ENCODE results near the gene ZNF687. TPM values are rescaled to one million over a fixed set of nuclear protein-coding genes. Genes with fewer than 3 reads are reported as not detected.

ZNF687 gene
- total RNA-seq, 1 experiment from 2014 or later: 22.2 TPM

- peak; percentile 97 for DNase-seq (ENCODE audit: low read depth)
Observed at GRCh38 chr1:151281225-151281968, 702 bp upstream of the ZNF687 start.

GRCh38 chr1:151282883-151283725, 1.0 kb downstream of the ZNF687 start:
- DNase-seq (ENCODE audit: low read depth): no peak

- no peak for DNase-seq (ENCODE audit: low read depth)
Observed at GRCh38 chr1:151284013-151284577, 2.0 kb downstream of the ZNF687 start.

GRCh38 chr1:151286619-151287340, 4.7 kb downstream of the ZNF687 start:
- no peak for DNase-seq (ENCODE audit: low read depth)

- no peak for DNase-seq (ENCODE audit: low read depth)
Observed at GRCh38 chr1:151287341-151287699, 5.2 kb downstream of the ZNF687 start.

DNA sequence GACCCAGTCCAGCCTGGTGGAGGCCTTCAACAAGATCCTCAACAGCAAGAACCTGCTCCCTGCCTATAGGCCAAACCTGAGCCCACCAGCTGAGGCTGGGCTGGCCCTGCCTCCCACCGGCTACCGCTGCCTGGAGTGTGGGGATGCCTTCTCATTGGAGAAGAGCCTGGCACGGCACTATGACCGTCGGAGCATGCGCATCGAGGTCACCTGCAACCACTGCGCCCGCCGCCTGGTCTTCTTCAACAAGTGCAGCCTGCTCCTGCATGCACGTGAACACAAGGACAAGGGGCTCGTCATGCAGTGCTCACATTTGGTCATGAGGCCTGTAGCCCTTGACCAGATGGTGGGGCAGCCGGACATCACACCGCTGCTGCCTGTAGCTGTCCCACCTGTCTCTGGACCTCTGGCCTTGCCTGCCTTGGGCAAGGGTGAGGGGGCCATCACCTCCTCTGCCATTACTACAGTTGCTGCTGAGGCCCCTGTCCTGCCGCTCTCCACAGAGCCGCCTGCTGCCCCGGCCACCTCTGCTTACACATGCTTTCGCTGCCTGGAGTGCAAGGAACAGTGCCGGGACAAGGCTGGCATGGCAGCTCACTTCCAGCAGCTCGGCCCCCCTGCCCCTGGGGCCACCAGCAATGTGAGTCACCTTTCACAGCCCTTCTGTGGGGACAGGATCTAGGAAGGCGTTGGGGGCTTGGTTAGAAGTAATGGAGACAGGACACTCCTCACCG, 5.8 kb downstream of the ZNF687 start:
- DNase-seq (ENCODE audit: low read depth): no peak

DNA sequence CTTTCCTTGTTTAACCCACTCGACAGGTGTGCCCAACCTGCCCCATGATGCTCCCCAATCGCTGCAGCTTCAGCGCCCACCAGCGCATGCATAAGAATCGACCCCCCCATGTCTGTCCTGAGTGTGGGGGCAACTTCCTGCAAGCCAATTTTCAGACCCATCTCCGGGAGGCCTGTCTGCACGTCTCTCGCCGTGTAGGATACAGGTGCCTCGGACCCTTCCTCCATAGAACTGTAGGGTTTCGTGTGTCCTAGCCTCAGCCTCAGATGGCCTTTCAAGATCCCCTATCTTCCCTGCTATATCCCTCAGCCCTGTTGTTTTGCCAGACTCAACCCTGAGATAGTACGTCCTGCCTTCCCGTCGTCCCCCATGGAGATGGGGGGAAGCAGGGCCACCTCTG, 6.4 kb downstream of the ZNF687 start:
- DNase-seq (ENCODE audit: low read depth): no peak

DNA sequence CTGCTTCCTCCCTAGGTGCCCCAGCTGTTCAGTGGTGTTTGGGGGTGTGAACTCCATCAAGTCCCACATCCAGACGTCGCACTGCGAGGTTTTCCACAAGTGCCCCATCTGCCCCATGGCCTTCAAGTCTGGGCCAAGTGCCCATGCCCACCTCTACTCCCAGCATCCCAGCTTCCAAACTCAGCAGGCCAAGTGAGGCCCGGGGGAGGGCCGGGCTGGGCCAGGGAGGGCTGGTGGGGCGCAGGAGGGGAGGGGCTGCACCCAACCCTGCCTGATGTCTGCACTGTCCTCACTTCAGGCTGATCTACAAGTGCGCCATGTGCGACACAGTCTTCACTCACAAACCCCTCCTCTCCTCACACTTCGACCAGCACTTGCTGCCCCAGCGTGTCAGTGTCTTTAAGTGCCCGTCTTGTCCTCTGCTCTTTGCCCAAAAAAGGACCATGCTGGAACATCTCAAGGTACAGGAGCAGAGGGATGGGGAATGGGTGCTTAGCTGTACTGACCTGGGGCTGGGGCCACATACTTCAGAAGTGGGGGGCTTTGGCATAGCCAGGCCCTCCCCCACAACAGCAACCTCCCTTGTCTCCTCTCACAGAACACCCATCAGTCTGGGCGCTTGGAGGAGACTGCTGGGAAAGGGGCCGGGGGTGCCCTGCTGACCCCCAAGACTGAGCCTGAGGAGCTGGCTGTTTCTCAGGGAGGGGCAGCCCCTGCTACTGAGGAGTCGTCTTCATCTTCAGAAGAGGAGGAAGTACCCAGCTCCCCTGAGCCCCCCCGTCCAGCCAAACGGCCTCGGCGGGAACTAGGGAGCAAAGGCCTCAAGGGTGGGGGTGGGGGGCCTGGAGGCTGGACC, 7.2 kb downstream of the ZNF687 start:
- no peak for DNase-seq (ENCODE audit: low read depth)

DNA sequence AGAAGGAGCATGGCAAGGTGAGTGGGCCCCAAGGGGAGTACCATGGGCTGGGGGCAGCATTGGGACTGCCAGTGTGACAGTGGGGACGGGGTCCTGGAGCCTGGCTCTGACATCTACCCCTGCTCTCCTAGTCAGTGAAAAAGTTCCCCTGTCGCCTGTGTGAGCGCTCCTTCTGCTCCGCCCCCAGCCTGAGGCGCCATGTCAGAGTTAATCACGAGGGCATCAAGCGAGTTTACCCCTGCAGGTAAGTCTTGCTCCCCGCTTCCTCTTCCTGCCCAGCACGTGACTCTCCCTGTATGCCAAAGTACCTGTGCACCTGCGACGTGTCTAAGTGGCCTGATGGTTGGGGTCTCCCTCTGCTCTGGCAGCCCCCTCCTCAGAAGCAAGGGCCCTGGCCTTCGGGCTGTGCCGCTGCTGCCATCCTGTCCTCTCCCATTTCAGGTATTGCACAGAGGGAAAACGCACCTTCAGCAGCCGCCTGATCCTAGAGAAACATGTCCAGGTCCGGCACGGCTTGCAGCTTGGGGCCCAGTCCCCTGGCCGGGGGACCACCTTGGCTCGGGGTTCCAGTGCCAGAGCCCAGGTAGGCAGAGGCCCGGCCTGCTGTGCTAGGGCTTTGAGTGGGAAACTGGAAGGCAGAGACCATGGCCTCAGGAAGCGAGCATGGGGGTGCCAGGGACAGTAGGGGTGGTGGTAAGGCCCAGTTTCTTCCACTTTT, 8.1 kb downstream of the ZNF687 start:
- DNase-seq (ENCODE audit: low read depth): no peak

DNA sequence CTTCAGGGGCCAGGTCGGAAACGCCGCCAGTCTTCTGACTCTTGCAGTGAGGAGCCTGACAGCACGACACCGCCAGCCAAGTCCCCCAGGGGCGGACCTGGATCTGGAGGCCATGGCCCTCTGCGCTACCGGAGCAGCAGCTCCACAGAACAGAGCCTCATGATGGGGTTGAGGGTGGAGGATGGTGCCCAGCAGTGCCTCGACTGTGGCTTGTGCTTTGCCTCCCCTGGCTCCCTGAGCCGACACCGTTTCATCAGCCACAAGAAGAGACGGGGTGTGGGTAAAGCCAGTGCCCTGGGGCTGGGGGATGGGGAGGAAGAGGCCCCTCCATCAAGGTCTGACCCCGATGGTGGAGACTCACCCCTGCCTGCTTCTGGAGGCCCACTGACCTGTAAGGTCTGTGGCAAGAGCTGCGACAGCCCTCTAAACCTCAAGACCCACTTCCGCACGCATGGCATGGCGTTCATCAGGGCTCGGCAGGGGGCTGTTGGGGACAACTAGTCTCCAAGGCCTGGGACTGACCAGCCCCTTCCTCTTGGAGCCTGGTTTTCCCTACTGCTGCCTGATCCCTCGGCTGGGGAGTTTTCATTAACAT, 8.7 kb downstream of the ZNF687 start:
- DNase-seq (ENCODE audit: low read depth): no peak

GRCh38 chr1:151292207-151293030, 10.3 kb downstream of the ZNF687 start:
- DNase-seq (ENCODE audit: low read depth): no peak

GRCh38 chr1:151293093-151293492, 11.0 kb downstream of the ZNF687 start:
- no peak for DNase-seq (ENCODE audit: low read depth)

DNA sequence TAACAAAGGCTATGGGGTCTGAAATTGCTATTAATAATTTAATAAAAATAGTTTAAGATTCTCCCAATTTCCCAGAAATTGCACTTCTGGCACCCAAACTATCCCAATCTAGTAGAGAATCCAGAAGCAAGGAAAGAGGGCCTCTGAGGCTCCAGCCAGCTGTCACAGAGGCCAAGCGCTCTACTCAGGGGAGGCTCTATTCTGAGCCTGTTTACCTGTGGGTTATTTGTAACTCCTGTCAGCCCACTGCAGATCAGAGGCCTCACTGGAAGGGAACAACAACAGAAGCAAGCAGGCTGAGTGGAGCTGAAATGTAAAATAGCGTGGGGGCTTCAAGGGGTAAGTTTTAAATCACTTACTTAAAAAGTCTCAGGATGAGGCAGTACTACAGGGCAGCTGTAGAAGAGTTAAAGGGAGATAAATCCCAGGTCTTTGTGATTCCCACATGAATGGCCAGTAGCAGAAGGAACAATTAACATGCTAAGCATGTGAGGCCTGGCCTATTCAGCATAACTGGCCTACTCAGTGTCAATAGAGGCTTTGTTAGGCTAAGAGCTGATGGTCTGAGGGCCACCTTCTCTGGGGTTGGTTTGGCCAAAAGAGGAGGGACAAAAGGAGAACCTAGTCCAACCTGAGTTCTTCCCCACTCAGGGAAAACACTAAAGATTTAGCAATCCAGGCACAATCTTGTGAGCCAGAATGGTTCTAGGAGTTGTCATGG, 12.8 kb downstream of the ZNF687 start:
- DNase-seq (ENCODE audit: low read depth): no peak

GRCh38 chr1:151309811-151310323, 27.8 kb downstream of the ZNF687 start:
- DNase-seq (ENCODE audit: low read depth): no peak

- no peak for DNase-seq (ENCODE audit: low read depth)
Observed at GRCh38 chr1:151311011-151311410, 28.9 kb downstream of the ZNF687 start.

DNA sequence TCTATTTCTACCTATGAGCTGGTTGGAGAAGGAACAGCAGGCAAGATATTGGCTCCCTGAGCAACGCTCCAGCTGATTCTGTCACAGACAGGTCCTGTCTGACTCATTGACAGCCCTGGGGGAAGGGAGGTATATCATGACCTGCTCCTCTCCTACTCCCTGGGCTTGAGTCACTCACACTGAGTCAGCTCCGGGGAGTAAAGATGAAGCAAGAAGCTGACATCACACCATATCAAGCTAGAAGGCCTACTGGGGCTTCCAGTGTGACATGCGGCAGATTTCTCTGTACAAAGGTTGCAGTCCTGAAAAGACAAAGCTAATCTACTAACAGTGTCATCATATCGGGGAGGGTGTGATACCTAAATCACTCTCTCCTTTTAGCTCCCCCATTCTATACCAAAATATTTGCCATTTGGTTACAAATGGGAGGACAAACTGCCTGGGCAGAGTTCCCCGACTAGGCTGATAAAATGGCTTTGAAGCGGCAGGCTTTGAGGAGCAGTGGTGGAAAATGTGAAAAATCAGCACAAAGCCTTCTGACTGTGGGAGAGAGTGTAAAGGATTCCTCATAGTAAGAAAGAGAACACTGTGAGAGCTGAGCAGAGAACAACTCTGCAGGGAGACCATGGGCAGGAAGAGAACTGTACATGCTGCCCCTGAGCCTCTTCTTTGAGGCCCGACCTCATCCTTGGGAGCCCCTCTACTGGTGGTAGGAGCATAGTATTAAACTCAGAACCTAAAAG, 29.7 kb downstream of the ZNF687 start:
- DNase-seq (ENCODE audit: low read depth): peak; percentile 98
